ENCODE measurements around the gene CYP27B1.
"Not testable (repeated sequence)": the region's sequence is repeated elsewhere in the genome, so short reads cannot be mapped to it uniquely, and the experiment has no call there.

Gene CYP27B1

GRCh38 chr12:57722716-57723629 is 43.9 kb downstream of the CYP27B1 start:
- DNase-seq (ENCODE audit: low read depth in 2 of 2) = no peak

DNA sequence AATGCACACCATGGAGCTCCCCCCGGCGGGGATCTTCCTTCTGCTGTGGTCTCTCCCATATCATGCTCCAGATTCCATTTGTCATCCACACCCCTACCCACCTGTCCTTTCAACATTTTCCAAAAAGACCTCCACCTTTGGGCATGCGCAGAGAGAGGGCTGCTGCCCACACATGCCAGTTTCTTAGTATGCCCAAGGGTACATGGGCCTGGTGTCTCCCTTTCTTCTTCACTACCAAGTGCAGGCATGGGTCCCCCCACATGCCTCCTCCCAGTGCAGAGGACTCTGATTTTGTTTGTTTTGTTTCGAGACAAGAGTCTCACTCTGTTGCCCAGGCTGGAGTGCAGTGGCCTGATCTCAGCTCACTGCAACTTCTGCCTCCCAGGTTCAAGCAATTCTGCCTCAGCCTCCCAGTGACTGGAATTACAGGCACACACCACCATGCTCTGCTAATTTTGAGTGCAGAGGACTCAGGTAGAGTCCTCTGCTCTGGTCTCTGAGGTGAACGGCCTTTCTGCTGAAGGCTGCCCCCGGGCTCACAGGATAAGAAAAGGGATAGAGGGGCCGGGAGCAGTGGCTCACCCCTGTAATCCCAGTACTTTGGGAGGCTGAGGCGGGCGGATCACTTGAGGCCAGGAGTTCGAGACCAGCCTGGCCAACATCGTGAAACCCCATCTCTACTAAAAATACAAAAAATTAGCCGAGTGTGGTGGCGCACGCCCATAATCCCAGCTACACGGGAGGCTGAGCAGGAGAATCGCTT is 44.9 kb downstream of the CYP27B1 start:
- not testable (repeated sequence) for DNase-seq (ENCODE audit: low read depth in 2 of 2)

DNA sequence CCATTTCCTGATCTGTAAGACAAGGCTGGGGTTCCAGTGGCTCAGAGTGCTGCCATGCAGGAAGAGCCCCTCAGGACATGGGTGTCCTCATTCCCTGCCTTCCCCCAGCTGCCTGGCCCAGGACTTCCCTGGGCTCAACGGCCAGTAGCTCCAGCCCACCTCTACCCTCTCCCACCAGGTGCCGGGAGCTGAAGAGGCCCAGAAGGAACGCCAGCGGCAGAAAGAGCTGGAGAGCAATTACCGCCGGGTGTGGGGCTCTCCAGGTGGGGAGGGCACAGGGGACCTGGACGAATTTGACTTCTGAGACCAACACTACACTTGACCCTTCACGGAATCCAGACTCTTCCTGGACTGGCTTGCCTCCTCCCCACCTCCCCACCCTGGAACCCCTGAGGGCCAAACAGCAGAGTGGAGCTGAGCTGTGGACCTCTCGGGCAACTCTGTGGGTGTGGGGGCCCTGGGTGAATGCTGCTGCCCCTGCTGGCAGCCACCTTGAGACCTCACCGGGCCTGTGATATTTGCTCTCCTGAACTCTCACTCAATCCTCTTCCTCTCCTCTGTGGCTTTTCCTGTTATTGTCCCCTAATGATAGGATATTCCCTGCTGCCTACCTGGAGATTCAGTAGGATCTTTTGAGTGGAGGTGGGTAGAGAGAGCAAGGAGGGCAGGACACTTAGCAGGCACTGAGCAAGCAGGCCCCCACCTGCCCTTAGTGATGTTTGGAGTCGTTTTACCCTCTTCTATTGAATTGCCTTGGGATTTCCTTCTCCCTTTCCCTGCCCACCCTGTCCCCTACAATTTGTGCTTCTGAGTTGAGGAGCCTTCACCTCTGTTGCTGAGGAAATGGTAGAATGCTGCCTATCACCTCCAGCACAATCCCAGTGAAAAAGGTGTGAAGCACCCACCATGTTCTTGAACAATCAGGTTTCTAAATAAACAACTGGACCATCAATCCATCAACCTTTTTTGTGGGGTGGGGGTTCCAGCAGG is 46.0 kb downstream of the CYP27B1 start:
- no peak for DNase-seq (ENCODE audit: low read depth in 2 of 2)

GRCh38 chr12:57719777-57720605 is 46.9 kb downstream of the CYP27B1 start:
- DNase-seq (ENCODE audit: low read depth in 2 of 2) = no peak

GRCh38 chr12:57718641-57719528 is 48.0 kb downstream of the CYP27B1 start:
- no peak for DNase-seq (ENCODE audit: low read depth in 2 of 2)

DNA sequence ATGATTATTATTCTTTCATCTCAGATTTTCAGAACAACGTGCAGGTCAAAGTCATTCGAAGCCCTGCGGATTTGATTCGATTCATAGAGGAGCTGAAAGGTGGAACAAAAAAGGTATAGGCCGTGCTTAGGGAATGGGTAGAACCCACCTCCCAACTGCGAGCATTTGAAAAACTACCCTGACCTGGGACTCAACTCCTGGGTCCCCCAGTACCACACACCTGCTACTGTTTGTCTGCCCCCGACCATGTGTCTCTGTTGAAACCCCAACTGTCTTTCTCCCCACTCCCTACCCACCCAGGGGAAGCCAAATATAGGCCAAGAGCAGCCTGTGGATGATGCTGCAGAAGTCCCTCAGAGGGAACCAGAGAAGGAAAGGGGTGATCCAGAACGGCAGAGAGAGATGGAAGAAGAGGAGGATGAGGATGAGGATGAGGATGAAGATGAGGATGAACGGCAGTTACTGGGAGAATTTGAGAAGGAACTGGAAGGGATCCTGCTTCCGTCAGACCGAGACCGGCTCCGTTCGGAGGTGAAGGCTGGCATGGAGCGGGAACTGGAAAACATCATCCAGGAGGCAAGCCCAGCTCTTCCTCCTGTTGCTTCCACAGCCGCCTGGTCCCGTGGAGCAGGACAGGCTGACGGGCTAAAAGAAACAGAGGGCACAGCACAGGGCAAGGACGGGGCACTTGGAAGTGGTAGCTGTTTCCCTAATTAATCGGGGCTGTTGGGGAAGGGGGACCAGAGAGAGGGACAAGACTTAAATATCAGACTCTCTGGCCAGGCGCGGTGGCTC is 48.8 kb downstream of the CYP27B1 start:
- no peak for DNase-seq (ENCODE audit: low read depth in 2 of 2)

GRCh38 chr12:57717131-57717530 is 49.7 kb downstream of the CYP27B1 start:
- DNase-seq (ENCODE audit: low read depth in 2 of 2) = no peak

DNA sequence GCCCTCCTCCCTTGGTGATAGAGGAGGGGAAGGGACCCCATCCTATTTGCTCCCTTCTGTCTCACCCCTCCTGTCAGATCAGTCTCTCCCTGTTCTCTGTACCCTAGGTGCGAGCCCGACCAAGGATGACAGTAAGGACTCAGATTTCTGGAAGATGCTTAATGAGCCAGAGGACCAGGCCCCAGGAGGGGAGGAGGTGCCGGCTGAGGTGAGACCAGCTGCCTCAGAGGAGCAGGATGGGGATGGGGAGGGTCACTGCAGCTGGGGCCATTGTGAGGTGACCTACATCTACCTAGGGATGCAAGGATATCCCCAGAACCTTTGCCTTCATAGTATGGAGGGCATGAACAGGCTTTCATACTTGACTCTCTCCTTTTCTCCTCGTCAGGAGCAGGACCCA is 50.6 kb downstream of the CYP27B1 start:
- no peak for DNase-seq (ENCODE audit: low read depth in 2 of 2)

DNA sequence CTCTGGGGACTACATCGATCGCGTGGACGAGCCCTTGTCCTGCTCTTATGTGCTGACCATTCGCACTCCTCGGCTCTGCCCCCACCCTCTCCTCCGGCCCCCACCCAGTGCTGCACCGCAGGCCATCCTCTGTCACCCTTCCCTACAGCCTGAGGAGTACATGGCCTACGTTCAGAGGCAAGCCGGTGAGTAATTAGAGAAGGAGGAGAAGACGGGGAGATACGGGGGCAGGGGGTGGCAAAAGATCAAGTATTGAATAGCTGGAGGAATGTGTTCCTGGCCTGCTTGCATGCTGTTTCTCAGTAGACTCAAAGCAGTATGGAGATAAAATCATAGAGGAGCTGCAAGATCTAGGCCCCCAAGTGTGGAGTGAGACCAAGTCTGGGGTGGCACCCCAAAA is 51.1 kb downstream of the CYP27B1 start:
- no peak for DNase-seq (ENCODE audit: low read depth in 2 of 2)

GRCh38 chr12:57715036-57715748 is 51.7 kb downstream of the CYP27B1 start:
- DNase-seq (ENCODE audit: low read depth in 2 of 2) = not testable (repeated sequence)

- no peak for DNase-seq (ENCODE audit: low read depth in 2 of 2)
Observed at GRCh38 chr12:57713209-57713608, 53.7 kb downstream of the CYP27B1 start.

GRCh38 chr12:57712701-57713100 is 54.2 kb downstream of the CYP27B1 start:
- no peak for DNase-seq (ENCODE audit: low read depth in 2 of 2)

Data from stimulated activated CD8-positive, alpha-beta memory T cell treated with anti-CD3 and anti-CD28 coated beads, Interleukin-15, amount 100 ng/mL, for 48 hours (primary cell).